Right lobe of liver (tissue), 6 donors: Measurements from ENCODE around the gene SYCE3. TPM values are rescaled to one million over a fixed set of nuclear protein-coding genes. Genes with fewer than 3 reads are reported as not detected.
A peak's percentile ranks its signal among the peaks of the same experiment; 100 is the strongest.

ENCODE experiments used
- ATAC-seq, 4 donors: fragments of 200-7000 bp; cut with Tn5 transposase; one replicate each; pipeline ENCODE4 v1.9.1; 2020; ENCODE audit warnings: mild to moderate bottlenecking in 4 of 4, moderate library complexity in 4 of 4
- DNase-seq, 3 donors: peaks; one replicate each; pipeline ENCODE4 v3.0.0-alpha.2; 2020
- H3K27ac ChIP-seq, 3 donors: fragments of 200-600 bp; one replicate each; pipeline ENCODE4 v1.8.0; 2022
- H3K27me3 ChIP-seq, 2 donors: fragments of 200-600 bp; one replicate each; pipeline ENCODE4 v1.8.0; 2022
- H3K36me3 ChIP-seq, 4 donors: fragments of 200-600 bp; sonication (generic) in 1 of 4; one replicate each; pipeline versions ENCODE4 v1.5.1 to v1.8.0; 2017 to 2022; ENCODE audit warnings: control low read depth in 1 of 4
- H3K4me1 ChIP-seq, 4 donors: fragments of 200-600 bp; sonication (generic) in 1 of 4; one replicate each; pipeline versions ENCODE4 v1.5.1 to v1.8.0; 2017 to 2022; ENCODE audit warnings: control low read depth in 1 of 4
- H3K4me3 ChIP-seq, 3 donors: fragments of 200-600 bp; one replicate each; pipeline ENCODE4 v1.8.0; 2022
- H3K9me3 ChIP-seq, 4 donors: fragments of 200-600 bp; sonication (generic) in 1 of 4; one replicate each; pipeline versions ENCODE4 v1.5.1 to v1.8.0; 2017 to 2022; ENCODE audit warnings: control low read depth in 1 of 4
- CTCF ChIP-seq, 4 donors: fragments of 200-600 bp in 3 of 4; fragments of 450-650 bp in 1 of 4; IDR thresholded peaks; one replicate each; pipeline versions ENCODE4 v1.5.1 to v1.8.0; 2016 to 2022; ENCODE audit warnings: antibody characterized with exemption in 4 of 4, mild to moderate bottlenecking in 2 of 4
- POLR2A ChIP-seq: fragments of 450-650 bp; IDR thresholded peaks from one replicate; pipeline ENCODE4 v1.6.1; 2017; ENCODE audit warnings: antibody characterized with exemption, mild to moderate bottlenecking
- WGBS: methylation state at CpG from one replicate; pipeline ENCODE4 v1.1.6; 2018; ENCODE audit warnings: low coverage, low lambda C conversion rate; ENCODE audit not compliant: insufficient coverage; ENCODE audit errors: missing lambda C conversion rate; 5-methylcytosine and 5-hydroxymethylcytosine counted together
- intact Hi-C, 2 donors: fragments of 100-400 bp; cut with DNase I; formaldehyde crosslinking; loops; one replicate each; pipeline versions ENCODE4 v1.11.2 to v1.14.1; 2022
- total RNA-seq, 6 experiments: library from RNA; depleted of rRNA in 2 of 6; stranded (reverse); fragments of >200 nt in 2 of 6; fragmentation: NEBNext Ultra II Directional in 3 of 6; extraction: Animal tissue kit (Norgen Biotek cat#: 25700) in 3 of 6; gene quantifications; one replicate each; pipeline versions ENCODE4 v1.1.0 to v1.2.4, GENCODE V29; 2016 to 2023
- donor health status: DM: no; HTN: yes; CAD: no.
- donor health status: DM: no; HTN: no; CAD: no.
- donor health status: DM: no; HTN: no; CAD: no.
- donor health status: DM: no; HTN: yes; CAD: no.
- donor health status: DM: no; HTN: yes; CAD: no.

The SYCE3 gene
- total RNA-seq, 6 experiments from 2014 or later: 3.3 to 4.7 TPM; not detected in 4

GRCh38 chr22:50531546-50531961 lies 31.2 kb downstream of the SYCE3 start:
- peak overlapping the region; percentile 94 to 98 (median 97) for H3K27ac ChIP-seq
- TF ChIP-seq CTCF (IDR thresholded peaks at IDR 0.05) (no peak), POLR2A (no peak)
- H3K4me1 ChIP-seq: peaks cover 0 to 14% (median 4%) of the 10 kb centered on the region in 4 donors
- DNase-seq: peak; percentile 83 to 87 (median 85)
- WGBS: 0% methylated on average over 2 of the region's 44 CpGs
- ATAC-seq: peak; percentile 29 to 52 (median 46)
- no peaks in the 10 kb centered on the region for H3K36me3 ChIP-seq
- no peaks in the 10 kb centered on the region for H3K27me3 ChIP-seq
- intact Hi-C loops: no loop called here
- H3K9me3 ChIP-seq: no peaks in the 10 kb centered on the region
- H3K4me3 ChIP-seq: peak overlapping the region; percentile 75 to 79 (median 76)

- Histone ChIP-seq H3K4me3 (peak overlapping the region; percentile 75 to 79 (median 76)), H3K27ac (peak overlapping the region; percentile 94 to 98 (median 97)), H3K4me1 (peaks cover 0 to 14% (median 6%) of the 10 kb centered on the region in 4 donors), H3K36me3 (no peaks in the 10 kb centered on the region), H3K9me3 (no peaks in the 10 kb centered on the region), H3K27me3 (no peaks in the 10 kb centered on the region)
- TF ChIP-seq POLR2A (peak; percentile 90), CTCF (IDR thresholded peaks at IDR 0.05) (no peak)
- intact Hi-C loops: no loop called here
- DNase-seq (peak; percentile 94 to 97 (median 95)), ATAC-seq (peak; percentile 46 to 62 (median 58))
- WGBS: 5% methylated on average over 7 of the region's 53 CpGs
Observed at GRCh38 chr22:50530877-50531545, 31.7 kb downstream of the SYCE3 start.

GRCh38 chr22:50530580-50530876 lies 32.2 kb downstream of the SYCE3 start:
- H3K27me3 ChIP-seq: no peaks in the 10 kb centered on the region
- no peaks in the 10 kb centered on the region for H3K9me3 ChIP-seq
- TF ChIP-seq POLR2A (no peak), CTCF (IDR thresholded peaks at IDR 0.05) (no peak)
- ATAC-seq (peak; percentile 15 to 45 (median 42)), DNase-seq (peak; percentile 85 to 90 (median 90))
- peaks cover 0 to 14% (median 6%) of the 10 kb centered on the region in 4 donors for H3K4me1 ChIP-seq
- H3K27ac ChIP-seq: peak overlapping the region; percentile 94 to 98 (median 97)
- no CpG with 5 or more reads among the region's 21 CpGs for WGBS
- intact Hi-C loops: no loop called here
- H3K4me3 ChIP-seq: peak overlapping the region; percentile 75 to 79 (median 76)
- H3K36me3 ChIP-seq: no peaks in the 10 kb centered on the region

- peaks cover 0 to 14% (median 6%) of the 10 kb centered on the region in 4 donors for H3K4me1 ChIP-seq
- intact Hi-C loops: loop anchor here in 1 of 2 donors (10.0 kb wide), 1 partner anchor 85 kb away; no protein-coding TSS in a partner anchor
- TF ChIP-seq CTCF (IDR thresholded peaks at IDR 0.05): peak in 1 of 4 donors; percentile 9
- TF ChIP-seq POLR2A: peak; percentile 88
- WGBS: 0% methylated on average over 11 of the region's 92 CpGs
- H3K27me3 ChIP-seq: no peaks in the 10 kb centered on the region
- H3K9me3 ChIP-seq: no peaks in the 10 kb centered on the region
- peak; percentile 32 to 57 (median 52) for ATAC-seq
- peak within 1 kb of the TSS; percentile 94 to 98 (median 97) for H3K27ac ChIP-seq
- H3K4me3 ChIP-seq: peak within 1 kb of the TSS; percentile 75 to 79 (median 76)
- DNase-seq: peak; percentile 93 to 97 (median 97)
- H3K36me3 ChIP-seq: no peaks in the 10 kb centered on the region
Observed at GRCh38 chr22:50529897-50530579, 32.7 kb downstream of the SYCE3 start, which contains the start of gene TYMP. Gene TYMP, minus strand, starts transcription at chr22:50530012. Its CDS starts 303 bp downstream, at chr22:50529709.
